Tibial nerve (tissue), 4 donors: ENCODE data around the gene VDR. TPM values are rescaled to one million over a fixed set of nuclear protein-coding genes. Genes with fewer than 3 reads are reported as not detected.

Experiments used
- DNase-seq, 2 donors: peaks; one replicate each; pipeline ENCODE4 v3.0.0-alpha.2; 2019; ENCODE audit warnings: low spot score in 2 of 2
- H3K27ac ChIP-seq, 4 donors: fragments of 200-600 bp; sonication (generic) in 3 of 4; one replicate each; pipeline ENCODE4 v1.5.1; 2017 to 2019; ENCODE audit warnings: mild to moderate bottlenecking in 1 of 4
- H3K27me3 ChIP-seq, 2 donors: fragments of 200-600 bp; sonication (generic) in 1 of 2; one replicate each; pipeline versions ENCODE4 v1.5.1 to v1.6.0; 2017 to 2019
- H3K36me3 ChIP-seq, 3 donors: fragments of 200-600 bp; sonication (generic); one replicate each; pipeline ENCODE4 v1.5.1; 2018 to 2019
- H3K4me1 ChIP-seq, 4 donors: fragments of 200-600 bp; sonication (generic) in 3 of 4; one replicate each; pipeline ENCODE4 v1.5.1; 2017 to 2019
- H3K4me3 ChIP-seq, 4 donors: fragments of 200-600 bp; sonication (generic) in 3 of 4; one replicate each; pipeline ENCODE4 v1.5.1; 2017 to 2019; ENCODE audit warnings: mild to moderate bottlenecking in 1 of 4, moderate library complexity in 1 of 4
- H3K9me3 ChIP-seq, 4 donors: fragments of 200-600 bp; sonication (generic) in 3 of 4; one replicate each; pipeline ENCODE4 v1.5.1; 2017 to 2019
- CTCF ChIP-seq, 5 experiments: fragments of 200-600 bp in 3 of 5; fragments of 450-650 bp in 2 of 5; sonication (generic) in 3 of 5; IDR thresholded peaks; one replicate each; pipeline ENCODE4 v1.5.1; 2016 to 2019; ENCODE audit warnings: antibody characterized with exemption in 5 of 5, mild to moderate bottlenecking in 3 of 5, moderate library complexity in 2 of 5
- EP300 ChIP-seq, 2 donors: sonication (generic); formaldehyde crosslinking; IDR thresholded peaks; one replicate each; pipeline ENCODE4 v1.6.1; 2017; ENCODE audit warnings: antibody characterized with exemption in 2 of 2, mild to moderate bottlenecking in 1 of 2
- POLR2A ChIP-seq, 2 donors: fragments of 450-650 bp; IDR thresholded peaks; one replicate each; pipeline ENCODE4 v1.6.1; 2017; ENCODE audit warnings: antibody characterized with exemption in 2 of 2, mild to moderate bottlenecking in 2 of 2, moderate library complexity in 2 of 2
- WGBS, 2 donors: methylation state at CpG; one replicate each; pipeline ENCODE4 v1.1.5; 2018; 5-methylcytosine and 5-hydroxymethylcytosine counted together
- total RNA-seq, 4 donors: library from RNA; depleted of rRNA; stranded (reverse); fragments of >200 nt; gene quantifications; one replicate each; pipeline ENCODE4 v1.1.0, GENCODE V29; 2016

The VDR gene
- total RNA-seq, 4 donors from 2014 or later = 0.78 to 6.6 (median 1.1) TPM

DNA sequence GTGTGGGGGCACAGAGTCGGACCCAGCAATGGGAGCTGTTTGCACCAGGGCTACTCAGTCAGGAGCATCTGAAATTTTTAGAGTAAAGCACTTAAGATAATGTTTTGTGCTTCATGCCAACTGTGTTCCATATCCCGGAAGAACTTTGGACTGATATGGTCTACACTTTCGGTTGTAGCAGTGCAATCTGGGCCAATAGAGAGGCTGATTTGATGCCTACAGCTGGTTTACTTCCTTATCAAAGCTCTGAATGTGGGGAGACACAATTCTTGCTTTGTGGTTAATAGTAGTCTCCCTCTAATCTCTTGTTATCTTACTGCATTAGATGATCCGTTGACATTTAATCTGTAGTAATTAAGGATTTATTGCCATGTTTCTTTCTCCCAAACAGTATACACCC lies 7.8 kb upstream of the VDR start:
- Histone ChIP-seq H3K4me1 (no peaks in the 10 kb centered on the region), H3K9me3 (peaks cover 0 to 7% (median 0%) of the 10 kb centered on the region in 4 donors), H3K36me3 (no peaks in the 10 kb centered on the region), H3K27ac (no peak overlapping the region), H3K4me3 (no peak overlapping the region), H3K27me3 (no peaks in the 10 kb centered on the region)
- TF ChIP-seq POLR2A (IDR thresholded peaks at IDR 0.05) (no peak), CTCF (IDR thresholded peaks at IDR 0.05) (no peak), EP300 (IDR thresholded peaks at IDR 0.05) (no peak)
- WGBS, 2 donors = 81 to 85% methylated on average over 4 of the region's 4 CpGs
- DNase-seq = no peak

DNA sequence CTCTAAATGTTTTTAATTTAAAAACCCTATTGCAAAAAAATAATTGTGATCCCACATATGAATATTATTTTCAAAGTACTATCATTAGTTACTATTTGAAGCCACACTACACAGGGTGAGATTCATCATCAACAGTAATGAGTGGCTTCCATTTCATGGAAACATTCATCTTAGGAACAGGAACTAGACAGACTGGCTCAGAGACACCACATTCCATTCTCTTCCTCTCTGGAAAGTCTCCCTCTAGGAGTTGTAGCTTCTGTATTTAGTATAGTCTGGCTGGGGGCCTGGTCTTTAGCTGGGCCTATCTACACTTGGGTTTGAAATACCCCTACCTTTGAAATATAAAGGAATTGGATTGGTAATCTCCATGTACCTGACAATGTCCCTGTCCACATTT lies 6.2 kb upstream of the VDR start:
- DNase-seq = no peak
- peaks cover 0 to 7% (median 0%) of the 10 kb centered on the region in 4 donors for H3K9me3 ChIP-seq
- TF ChIP-seq CTCF (IDR thresholded peaks at IDR 0.05) (no peak), POLR2A (IDR thresholded peaks at IDR 0.05) (no peak), EP300 (IDR thresholded peaks at IDR 0.05) (no peak)
- no peak overlapping the region for H3K27ac ChIP-seq
- no peaks in the 10 kb centered on the region for H3K36me3 ChIP-seq
- no peaks in the 10 kb centered on the region for H3K4me1 ChIP-seq
- H3K27me3 ChIP-seq = no peaks in the 10 kb centered on the region
- H3K4me3 ChIP-seq = no peak overlapping the region

GRCh38 chr12:47910486-47910885 lies 5.7 kb upstream of the VDR start:
- 52 to 69% methylated on average over 3 of the region's 3 CpGs for WGBS, 2 donors
- H3K36me3 ChIP-seq = no peaks in the 10 kb centered on the region
- H3K4me3 ChIP-seq = no peak overlapping the region
- no peak for DNase-seq
- TF ChIP-seq POLR2A (IDR thresholded peaks at IDR 0.05) (no peak), EP300 (IDR thresholded peaks at IDR 0.05) (no peak), CTCF (IDR thresholded peaks at IDR 0.05) (no peak)
- H3K4me1 ChIP-seq = peaks cover 0 to 2% (median 0%) of the 10 kb centered on the region in 4 donors
- H3K27ac ChIP-seq = no peak overlapping the region
- H3K9me3 ChIP-seq = peaks cover 0 to 7% (median 0%) of the 10 kb centered on the region in 4 donors
- H3K27me3 ChIP-seq = no peaks in the 10 kb centered on the region

GRCh38 chr12:47909839-47910465 lies 5.2 kb upstream of the VDR start:
- no peak overlapping the region for H3K27ac ChIP-seq
- WGBS, 2 donors = 77 to 85% methylated on average over 4 of the region's 4 CpGs
- TF ChIP-seq CTCF (IDR thresholded peaks at IDR 0.05) = no peak
- TF ChIP-seq EP300 (IDR thresholded peaks at IDR 0.05) = no peak
- no peak for TF ChIP-seq POLR2A (IDR thresholded peaks at IDR 0.05)
- H3K9me3 ChIP-seq = peaks cover 0 to 7% (median 0%) of the 10 kb centered on the region in 4 donors
- no peaks in the 10 kb centered on the region for H3K27me3 ChIP-seq
- H3K4me1 ChIP-seq = peaks cover 0 to 8% (median 2%) of the 10 kb centered on the region in 4 donors
- no peak for DNase-seq
- H3K36me3 ChIP-seq = no peaks in the 10 kb centered on the region
- H3K4me3 ChIP-seq = no peak overlapping the region

- Histone ChIP-seq H3K4me1 (peaks cover 0 to 19% (median 11%) of the 10 kb centered on the region in 4 donors), H3K27ac (no peak overlapping the region), H3K4me3 (no peak overlapping the region), H3K36me3 (no peaks in the 10 kb centered on the region), H3K9me3 (no peaks in the 10 kb centered on the region), H3K27me3 (no peaks in the 10 kb centered on the region)
- no peak for TF ChIP-seq CTCF (IDR thresholded peaks at IDR 0.05)
- no peak for DNase-seq
Measured at GRCh38 chr12:47908738-47909137, 3.9 kb upstream of the VDR start.
